KOPT-K1 (cell line): ENCODE data around the gene MTFMT.
"Not testable (repeated sequence)": the region's sequence is repeated elsewhere in the genome, so short reads cannot be mapped to it uniquely, and the experiment has no call there.

Experiments used
- H3K27ac ChIP-seq: fragments of 200-600 bp; sonication (generic); 2 replicates; pipeline ENCODE4 v1.5.1; 2016; ENCODE audit warnings: antibody characterized with exemption, mild to moderate bottlenecking, low read depth, low read length; ENCODE audit not compliant: poor library complexity, severe bottlenecking
- H3K36me3 ChIP-seq: fragments of 200-600 bp; sonication (generic); 2 replicates; pipeline ENCODE4 v1.5.1; 2017; ENCODE audit warnings: antibody characterized with exemption, mild to moderate bottlenecking, low read length, moderate library complexity; ENCODE audit not compliant: insufficient read depth
- H3K9me3 ChIP-seq: fragments of 200-600 bp; sonication (generic); 2 replicates; pipeline ENCODE4 v1.5.1; 2017; ENCODE audit warnings: antibody characterized with exemption, low read length, mild to moderate bottlenecking; ENCODE audit not compliant: insufficient read depth, poor library complexity, severe bottlenecking

MTFMT gene

GRCh38 chr15:65033659-65034269 lies 4.3 kb upstream of the MTFMT start:
- Histone ChIP-seq H3K9me3 (no peaks in the 10 kb centered on the region), H3K27ac (no peak overlapping the region), H3K36me3 (no peaks in the 10 kb centered on the region)

- Histone ChIP-seq H3K36me3 (no peaks in the 10 kb centered on the region), H3K27ac (no peak overlapping the region), H3K9me3 (no peaks in the 10 kb centered on the region)
Observed at GRCh38 chr15:65032801-65033537, 3.5 kb upstream of the MTFMT start.

- H3K27ac ChIP-seq, result no peak overlapping the region
- H3K36me3 ChIP-seq, result peaks cover 19% of the 10 kb centered on the region
- H3K9me3 ChIP-seq, result no peaks in the 10 kb centered on the region
Observed at GRCh38 chr15:65029736-65030208, 333 bp upstream of the MTFMT start.

- H3K27ac ChIP-seq, result peak overlapping the region; percentile 59
- no peaks in the 10 kb centered on the region for H3K9me3 ChIP-seq
- peaks cover 30% of the 10 kb centered on the region for H3K36me3 ChIP-seq
Observed at GRCh38 chr15:65028338-65028737, 1.1 kb downstream of the MTFMT start.

- no peaks in the 10 kb centered on the region for H3K9me3 ChIP-seq
- no peak overlapping the region for H3K27ac ChIP-seq
Observed at GRCh38 chr15:65027593-65027992, 1.8 kb downstream of the MTFMT start.

GRCh38 chr15:65026756-65027155 lies 2.7 kb downstream of the MTFMT start:
- peaks cover 38% of the 10 kb centered on the region for H3K36me3 ChIP-seq
- no peak overlapping the region for H3K27ac ChIP-seq
- H3K9me3 ChIP-seq, result no peaks in the 10 kb centered on the region

More at GRCh38 chr15:65027593-65027992, 1.8 kb downstream of the MTFMT start:
- peaks cover 30% of the 10 kb centered on the region for H3K36me3 ChIP-seq

- no peak overlapping the region for H3K27ac ChIP-seq
- peaks cover 75% of the 10 kb centered on the region for H3K36me3 ChIP-seq
- H3K9me3 ChIP-seq, result no peaks in the 10 kb centered on the region
Observed at GRCh38 chr15:65021488-65021887, 8.0 kb downstream of the MTFMT start.

GRCh38 chr15:65020419-65020818 lies 9.0 kb downstream of the MTFMT start:
- H3K36me3 ChIP-seq, result peaks cover 74% of the 10 kb centered on the region
- H3K27ac ChIP-seq, result no peak overlapping the region
- no peaks in the 10 kb centered on the region for H3K9me3 ChIP-seq

- peaks cover 67% of the 10 kb centered on the region for H3K36me3 ChIP-seq
- peaks cover 12% of the 10 kb centered on the region for H3K9me3 ChIP-seq
- H3K27ac ChIP-seq, result not testable (repeated sequence)
Observed at GRCh38 chr15:65011198-65011597, 18.2 kb downstream of the MTFMT start.

GRCh38 chr15:65008983-65009382 lies 20.5 kb downstream of the MTFMT start:
- H3K36me3 ChIP-seq, result peaks cover 57% of the 10 kb centered on the region
- H3K27ac ChIP-seq, result no peak overlapping the region
- H3K9me3 ChIP-seq, result peaks cover 10% of the 10 kb centered on the region

GRCh38 chr15:65006876-65007275 lies 22.6 kb downstream of the MTFMT start:
- Histone ChIP-seq H3K9me3 (no peaks in the 10 kb centered on the region), H3K36me3 (peaks cover 43% of the 10 kb centered on the region), H3K27ac (no peak overlapping the region)

GRCh38 chr15:65004993-65005392 lies 24.4 kb downstream of the MTFMT start:
- Histone ChIP-seq H3K9me3 (no peaks in the 10 kb centered on the region), H3K36me3 (peaks cover 43% of the 10 kb centered on the region), H3K27ac (no peak overlapping the region)

- Histone ChIP-seq H3K36me3 (peaks cover 13% of the 10 kb centered on the region; the same call in 1 of the 2 replicates), H3K9me3 (no peaks in the 10 kb centered on the region), H3K27ac (no peak overlapping the region)
Observed at GRCh38 chr15:64997745-64998375, 31.6 kb downstream of the MTFMT start.

GRCh38 chr15:64997066-64997465 lies 32.4 kb downstream of the MTFMT start:
- no peak overlapping the region for H3K27ac ChIP-seq
- H3K36me3 ChIP-seq, result peaks cover 13% of the 10 kb centered on the region; the same call in 1 of the 2 replicates
- no peaks in the 10 kb centered on the region for H3K9me3 ChIP-seq

- Histone ChIP-seq H3K36me3 (no peaks in the 10 kb centered on the region), H3K9me3 (no peaks in the 10 kb centered on the region), H3K27ac (peak overlapping the region; percentile 24)
Observed at GRCh38 chr15:64993290-64993689, 36.1 kb downstream of the MTFMT start.
